K562 (cell line): ENCODE results near the gene CYB5B. TPM values are rescaled to one million over a fixed set of nuclear protein-coding genes. Genes with fewer than 3 reads are reported as not detected.

Experiments used
- CBX3 ChIP-seq, 2 experiments: IDR thresholded peaks; 1 replicate in 1 of 2; 2 replicates in 1 of 2; pipeline ENCODE4 v1.6.1; 2012; ENCODE audit warnings: inconsistent platforms in 2 of 2, low read length in 2 of 2, borderline replicate concordance in 1 of 2, control low read depth in 1 of 2
- CHD2 ChIP-seq: IDR thresholded peaks from 2 replicates; pipeline ENCODE4 v1.6.1; 2011; ENCODE audit warnings: low read depth, low read length
- ETV1 ChIP-seq: fragments of 450-650 bp; conservative IDR thresholded peaks from 2 replicates; pipeline ENCODE4 v1.6.1; 2016; ENCODE audit warnings: missing genetic modification characterization, control low read depth, low read depth, missing compliant biosample characterization
- ETV5 ChIP-seq: sonication (generic); formaldehyde crosslinking; IDR thresholded peaks from 2 replicates; pipeline ENCODE4 v1.4.0; 2020; ENCODE audit warnings: low read depth, mild to moderate bottlenecking, missing genetic modification reagents
- FOXK2 ChIP-seq, 2 experiments: fragments of 450-650 bp; IDR thresholded peaks in 1 of 2; conservative IDR thresholded peaks in 1 of 2; 2 replicates each; pipeline ENCODE4 v1.6.1; 2016; ENCODE audit warnings: low read depth in 2 of 2, mild to moderate bottlenecking in 1 of 2
- GTF2A2 ChIP-seq: IDR thresholded peaks from 2 replicates; pipeline ENCODE4 v1.6.1; 2016; ENCODE audit warnings: mild to moderate bottlenecking, missing genetic modification characterization, missing compliant biosample characterization
- HOXB6 ChIP-seq: fragments of 250-450 bp; sonication (Bioruptor Pico); IDR thresholded peaks from 2 replicates; pipeline ENCODE4 v1.5.1; 2022; ENCODE audit warnings: mild to moderate bottlenecking, borderline replicate concordance
- KDM1A ChIP-seq, 2 experiments: fragments of 450-650 bp; IDR thresholded peaks; 2 replicates each; pipeline ENCODE4 v1.6.1; 2016; ENCODE audit warnings: mild to moderate bottlenecking in 2 of 2
- NFIC ChIP-seq: fragments of 450-650 bp; IDR thresholded peaks from 2 replicates; pipeline ENCODE4 v1.6.1; 2017; ENCODE audit warnings: mild to moderate bottlenecking, inconsistent platforms
- PHTF2 ChIP-seq: fragments of 250-450 bp; sonication (Bioruptor Pico); IDR thresholded peaks from 2 replicates; pipeline ENCODE4 v1.5.0; 2021; ENCODE audit warnings: mild to moderate bottlenecking
- POLR2G ChIP-seq: fragments of 200-400 bp; formaldehyde crosslinking; IDR thresholded peaks from 2 replicates; pipeline ENCODE4 v1.6.1; 2017; ENCODE audit warnings: low read depth, mild to moderate bottlenecking, antibody characterized with exemption, low read length, moderate library complexity
- RAD21 ChIP-seq, 2 experiments: fragments of 250-450 bp in 1 of 2; fragments of 450-650 bp in 1 of 2; sonication (Bioruptor Pico) in 1 of 2; formaldehyde crosslinking in 1 of 2; IDR thresholded peaks in 1 of 2; conservative IDR thresholded peaks in 1 of 2; 2 replicates each; pipeline versions ENCODE4 v1.4.0 to v1.8.0; 2020 to 2022; ENCODE audit warnings: mild to moderate bottlenecking in 2 of 2, moderate library complexity in 1 of 2
- SAFB ChIP-seq: fragments of 200-400 bp; formaldehyde crosslinking; IDR thresholded peaks from 2 replicates; pipeline ENCODE4 v1.6.1; 2017; ENCODE audit warnings: low read depth, low read length, borderline replicate concordance
- SAP30 ChIP-seq: fragments of 200-600 bp; sonication (generic); IDR thresholded peaks from 2 replicates; pipeline ENCODE4 v1.6.1; 2012; ENCODE audit warnings: borderline replicate concordance, low read depth, mild to moderate bottlenecking, moderate library complexity, low read length, control low read depth, inconsistent platforms; ENCODE audit not compliant: insufficient read depth, poor library complexity, severe bottlenecking
- SMAD4 ChIP-seq: fragments of 250-450 bp; sonication (Bioruptor Pico); conservative IDR thresholded peaks from 2 replicates; pipeline ENCODE4 v1.8.0; 2021; ENCODE audit warnings: inconsistent platforms, mild to moderate bottlenecking, moderate library complexity
- SMARCA5 ChIP-seq: fragments of 450-650 bp; IDR thresholded peaks from 2 replicates; pipeline ENCODE4 v1.6.1; 2016
- SOX6 ChIP-seq: fragments of 450-650 bp; IDR thresholded peaks from 2 replicates; pipeline ENCODE4 v1.6.1; 2014; ENCODE audit warnings: mild to moderate bottlenecking
- STAT6 ChIP-seq: sonication (generic); formaldehyde crosslinking; IDR thresholded peaks from 2 replicates; pipeline ENCODE4 v1.8.1; 2023; ENCODE audit warnings: mild to moderate bottlenecking, missing genetic modification reagents
- ZEB2 ChIP-seq: fragments of 450-650 bp; IDR thresholded peaks from 2 replicates; pipeline ENCODE4 v1.6.1; 2016
- ZFPM2 ChIP-seq: fragments of 250-450 bp; sonication (Bioruptor Pico); IDR thresholded peaks from 2 replicates; pipeline ENCODE4 v1.5.1; 2022; ENCODE audit warnings: mild to moderate bottlenecking
- ZNF217 ChIP-seq: sonication (generic); formaldehyde crosslinking; IDR thresholded peaks from 2 replicates; pipeline ENCODE4 v1.8.0; 2022; ENCODE audit warnings: mild to moderate bottlenecking, missing genetic modification reagents
- ZNF316 ChIP-seq: fragments of 450-650 bp; IDR thresholded peaks from 2 replicates; pipeline ENCODE4 v1.6.1; 2016
- ZNF445 ChIP-seq: fragments of 250-450 bp; sonication (Bioruptor Pico); IDR thresholded peaks from 2 replicates; pipeline ENCODE4 v1.4.0; 2020; ENCODE audit warnings: low read depth, mild to moderate bottlenecking, moderate library complexity
- polyA plus RNA-seq, 8 experiments: library from polyadenylated mRNA; depleted of rRNA in 4 of 8; stranded (reverse) in 5 of 8; unstranded in 3 of 8; fragments of >200 nt; fragmentation: Nextera tagmentation in 2 of 8; fragmentation: Illumina TruSeq in 1 of 8; extraction: Ambion mirVana in 2 of 8; extraction: Trizol in 1 of 8; gene quantifications; 2 replicates each; pipeline versions ENCODE4 v1.2.1 to v1.2.3, GENCODE V29; 2011 to 2014; ENCODE audit warnings: inconsistent platforms in 1 of 8, missing spikeins in 1 of 8
- total RNA-seq, 7 experiments: library from RNA; depleted of rRNA in 6 of 7; stranded (reverse); fragments of >200 nt in 6 of 7; fragmentation: Illumina TruSeq in 2 of 7; extraction: Trizol in 2 of 7; gene quantifications; 2 replicates each; pipeline versions ENCODE4 v1.2.1 to v1.2.3, GENCODE V29; 2011 to 2021; ENCODE audit warnings: low replicate concordance in 1 of 7
- TF ChIP-seq, protein P1 (sequence below): fragments of 250-450 bp; sonication (Bioruptor Pico); IDR thresholded peaks from 2 replicates; pipeline ENCODE4 v1.8.0; 2021; ENCODE audit warnings: borderline replicate concordance, mild to moderate bottlenecking, moderate library complexity; ENCODE audit not compliant: poor library complexity, severe bottlenecking
- TF ChIP-seq, protein P2 (sequence below): sonication (generic); formaldehyde crosslinking; IDR thresholded peaks from 2 replicates; pipeline ENCODE4 v1.8.0; 2022; ENCODE audit warnings: missing genetic modification reagents, mild to moderate bottlenecking, moderate library complexity, borderline replicate concordance

The CYB5B gene
- total and polyA plus RNA-seq, 9 of the 15 experiments (the other 6 are each of a cell fraction or from before 2014, with no cell fraction given) = 29.9 to 274 (median 136) TPM

DNA sequence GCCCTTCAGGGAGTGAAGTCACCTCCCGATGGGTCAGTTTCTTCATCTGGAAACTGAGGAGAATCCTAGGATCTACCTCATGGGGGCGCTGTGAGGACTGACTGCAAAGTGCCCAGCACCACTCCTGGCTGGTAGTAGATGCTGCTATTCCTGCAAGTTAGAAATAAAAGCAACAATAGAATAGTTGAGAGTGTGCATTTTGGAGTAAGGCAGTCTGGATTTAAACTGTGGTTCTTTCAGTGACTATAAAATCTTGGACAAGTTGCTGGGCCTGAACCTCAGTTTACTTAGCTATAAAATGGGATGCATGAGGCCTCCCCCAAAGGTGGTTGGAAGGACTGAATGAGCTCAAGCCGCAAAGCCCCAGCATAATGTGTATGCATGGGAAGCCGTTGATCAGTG lies 70.6 kb downstream of the CYB5B start (continued):
- no peak for TF ChIP-seq HOXB6 (CRISPR knock-in tag)
- TF ChIP-seq ZEB2 = no peak
- peak; percentile 81 for TF ChIP-seq SMARCA5
- TF ChIP-seq ZNF217 = no peak
- TF ChIP-seq, protein P1, sequence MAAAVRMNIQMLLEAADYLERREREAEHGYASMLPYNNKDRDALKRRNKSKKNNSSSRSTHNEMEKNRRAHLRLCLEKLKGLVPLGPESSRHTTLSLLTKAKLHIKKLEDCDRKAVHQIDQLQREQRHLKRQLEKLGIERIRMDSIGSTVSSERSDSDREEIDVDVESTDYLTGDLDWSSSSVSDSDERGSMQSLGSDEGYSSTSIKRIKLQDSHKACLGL (CRISPR knock-in tag) = no peak
- TF ChIP-seq SMAD4 (CRISPR knock-in tag) = no peak
- TF ChIP-seq POLR2G = no peak
- no peak for TF ChIP-seq FOXK2 (conservative IDR thresholded peaks at IDR 0.05 in 1 of 2, IDR thresholded peaks at IDR 0.05 in 1 of 2; ENCODE audit: low read depth in 2 of 2)
- no peak for TF ChIP-seq SAP30
- TF ChIP-seq STAT6 = no peak
- no peak for TF ChIP-seq ZNF445 (CRISPR knock-in tag)
- peak in 1 of 2 experiments; percentile 68; a peak in 3 of 4 replicates for TF ChIP-seq RAD21 (CRISPR knock-in tag; conservative IDR thresholded peaks at IDR 0.05 in 1 of 2, IDR thresholded peaks at IDR 0.05 in 1 of 2)
- TF ChIP-seq NFIC = no peak
- TF ChIP-seq, protein P2, sequence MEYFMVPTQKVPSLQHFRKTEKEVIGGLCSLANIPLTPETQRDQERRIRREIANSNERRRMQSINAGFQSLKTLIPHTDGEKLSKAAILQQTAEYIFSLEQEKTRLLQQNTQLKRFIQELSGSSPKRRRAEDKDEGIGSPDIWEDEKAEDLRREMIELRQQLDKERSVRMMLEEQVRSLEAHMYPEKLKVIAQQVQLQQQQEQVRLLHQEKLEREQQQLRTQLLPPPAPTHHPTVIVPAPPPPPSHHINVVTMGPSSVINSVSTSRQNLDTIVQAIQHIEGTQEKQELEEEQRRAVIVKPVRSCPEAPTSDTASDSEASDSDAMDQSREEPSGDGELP = no peak
- TF ChIP-seq CHD2 = no peak
- peak; percentile 52 to 71; a peak in 3 of 4 replicates for TF ChIP-seq KDM1A (IDR thresholded peaks at IDR 0.05)
- TF ChIP-seq ETV1 (tag) = no peak
- TF ChIP-seq ZNF316 = no peak
- TF ChIP-seq GTF2A2 (tag) = no peak
- no peak for TF ChIP-seq SAFB
- TF ChIP-seq CBX3 (IDR thresholded peaks at IDR 0.05; ENCODE audit: borderline replicate concordance in 1 of 2, low read length in 2 of 2) = 0 out of 3 replicates have a peak, but pooled peaks of 1 of the 2 experiments have one; percentile 19
- no peak for TF ChIP-seq SOX6
- TF ChIP-seq ZFPM2 (CRISPR knock-in tag) = no peak
- TF ChIP-seq ETV5 (CRISPR knock-in tag) = no peak
- no peak for TF ChIP-seq PHTF2
